Testis (tissue), 2 donors: Measurements from ENCODE around the gene MID1.

ENCODE experiments used
- CTCF ChIP-seq, 3 experiments: fragments of 450-650 bp in 2 of 3; fragments of 200-600 bp in 1 of 3; sonication (generic) in 1 of 3; IDR thresholded peaks; one replicate each; pipeline ENCODE4 v1.5.1; 2016 to 2019; ENCODE audit warnings: antibody characterized with exemption in 3 of 3, mild to moderate bottlenecking in 2 of 3, moderate library complexity in 1 of 3
- POLR2A ChIP-seq: fragments of 450-650 bp; IDR thresholded peaks from one replicate; pipeline ENCODE4 v1.6.1; 2017; ENCODE audit warnings: antibody characterized with exemption, mild to moderate bottlenecking, moderate library complexity

GRCh38 chrX:10564484-10564883, 55.9 kb downstream of the MID1 start:
- TF ChIP-seq CTCF (IDR thresholded peaks at IDR 0.05) (no peak), POLR2A (no peak)
